MM.1S (cell line): ENCODE measurements around the gene CCDC188.

Experiments used
- DNase-seq: peaks from one replicate; pipeline ENCODE4 v3.0.0-alpha.2; 2015
- H2AFZ ChIP-seq: fragments of 300-600 bp; sonication (generic); 2 replicates; pipeline ENCODE4 v1.6.0; 2016; ENCODE audit warnings: antibody characterized with exemption, low read length
- H3F3A ChIP-seq: fragments of 300-600 bp; sonication (generic); 2 replicates; pipeline ENCODE4 v1.6.1; 2016; ENCODE audit warnings: mild to moderate bottlenecking, antibody characterized with exemption, low read length, moderate library complexity, mixed read lengths; ENCODE audit not compliant: insufficient read depth
- H3K27ac ChIP-seq: fragments of 300-600 bp; sonication (generic); 2 replicates; pipeline ENCODE4 v1.5.1; 2016; ENCODE audit warnings: mild to moderate bottlenecking, low read length
- H3K27me3 ChIP-seq: fragments of 300-600 bp; sonication (generic); replicated peaks from 2 replicates; pipeline ENCODE4 v1.6.0; 2016; ENCODE audit warnings: low read length; ENCODE audit not compliant: insufficient read depth
- H3K36me3 ChIP-seq: fragments of 300-600 bp; sonication (generic); replicated peaks from 2 replicates; pipeline ENCODE4 v1.6.1; 2016; ENCODE audit warnings: mild to moderate bottlenecking, low read length, mixed read lengths; ENCODE audit not compliant: insufficient read depth
- H3K4me1 ChIP-seq: fragments of 300-600 bp; sonication (generic); 2 replicates; pipeline ENCODE4 v1.6.1; 2016; ENCODE audit warnings: low read length, mixed read lengths
- H3K4me2 ChIP-seq: fragments of 300-600 bp; sonication (generic); 2 replicates; pipeline ENCODE4 v1.6.0; 2016; ENCODE audit warnings: low read depth, low read length
- H3K4me3 ChIP-seq: fragments of 300-600 bp; sonication (generic); 2 replicates; pipeline ENCODE4 v1.5.1; 2016; ENCODE audit warnings: low read length, mixed read lengths
- H3K79me2 ChIP-seq: fragments of 300-600 bp; sonication (generic); 2 replicates; pipeline ENCODE4 v1.6.1; 2016; ENCODE audit warnings: mixed run types, low read length, mixed read lengths
- H3K9ac ChIP-seq: fragments of 300-600 bp; sonication (generic); 2 replicates; pipeline ENCODE4 v1.6.1; 2016; ENCODE audit warnings: low read length, mixed read lengths
- H3K9me2 ChIP-seq: fragments of 300-600 bp; sonication (generic); replicated peaks from 2 replicates; pipeline ENCODE4 v1.6.1; 2016; ENCODE audit warnings: mild to moderate bottlenecking, low read length, mixed read lengths; ENCODE audit not compliant: insufficient read depth
- H3K9me3 ChIP-seq: fragments of 300-600 bp; sonication (generic); replicated peaks from 2 replicates; pipeline ENCODE4 v1.6.1; 2016; ENCODE audit warnings: mild to moderate bottlenecking, low read length, mixed read lengths; ENCODE audit not compliant: insufficient read depth
- H4K20me1 ChIP-seq: fragments of 300-600 bp; sonication (generic); 2 replicates; pipeline ENCODE4 v1.6.1; 2016; ENCODE audit warnings: mild to moderate bottlenecking, low read length, moderate library complexity, mixed read lengths; ENCODE audit not compliant: insufficient read depth
- EZH2 ChIP-seq: fragments of 300-600 bp; sonication (generic); optimal IDR thresholded peaks from 2 replicates; pipeline ENCODE3; 2017; ENCODE audit warnings: low read depth, mild to moderate bottlenecking, antibody characterized with exemption, low read length, mixed read lengths
- EZH2phosphoT487 ChIP-seq: fragments of 300-600 bp; sonication (generic); IDR thresholded peaks from 2 replicates; pipeline ENCODE4 v1.6.1; 2018; ENCODE audit warnings: antibody characterized with exemption, low read length
- TF ChIP-seq, protein P1 (sequence below): fragments of 300-600 bp; sonication (generic); IDR thresholded peaks from 2 replicates; pipeline ENCODE4 v1.5.1; 2016; ENCODE audit warnings: antibody characterized with exemption, low read length, mixed read lengths

Gene CCDC188

DNA sequence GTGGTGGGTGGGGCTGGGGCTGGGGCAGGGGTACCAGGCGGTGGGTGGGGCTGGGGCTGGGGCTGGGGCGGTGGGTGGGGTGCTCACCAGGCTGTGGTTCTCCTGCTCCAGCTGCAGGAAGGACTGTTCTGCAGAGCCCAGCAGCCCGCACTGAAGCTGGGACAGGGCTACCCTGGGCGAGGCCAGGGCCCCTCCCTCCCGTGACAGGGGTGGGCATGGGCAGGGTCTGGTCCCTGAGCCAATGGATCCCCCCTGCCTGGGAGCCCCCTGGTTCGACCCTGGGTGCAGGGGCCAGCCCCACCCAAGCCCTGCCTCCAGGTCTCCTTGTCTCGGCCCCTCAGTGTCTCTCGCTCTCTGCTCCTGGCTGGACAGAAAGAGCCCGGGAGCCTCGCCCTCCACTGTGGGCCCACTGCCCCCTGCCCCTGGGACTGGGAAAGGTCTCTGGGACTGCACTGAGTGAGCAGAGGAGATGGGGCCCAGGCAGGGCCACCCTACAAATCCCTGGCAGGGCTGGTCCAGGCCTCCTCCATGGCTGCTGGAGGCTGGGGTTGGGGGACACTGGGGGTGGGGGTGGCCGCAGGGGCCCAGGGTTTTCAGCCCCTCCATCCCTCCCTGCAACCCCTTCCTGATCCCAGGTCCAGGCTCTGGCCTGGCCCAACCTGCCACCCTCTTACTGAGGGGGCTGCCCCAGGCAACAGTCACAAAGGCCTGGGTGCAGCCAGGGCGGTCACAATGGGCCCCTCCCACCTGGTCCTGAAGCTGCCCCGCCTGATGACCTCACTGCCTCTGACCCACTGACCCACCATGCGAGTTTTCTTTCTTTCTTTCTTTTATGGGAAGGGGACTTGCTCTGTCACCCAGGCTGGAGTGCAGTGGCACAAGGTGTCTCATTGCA, at the start of gene CCDC188:
Gene CCDC188 (minus strand): TSS at position 675 of the 895 bp plus-strand sequence. CDS start 69 bp downstream, at position 606.
- DNase-seq = no peak
- Histone ChIP-seq H3K4me2 (no peak within 1 kb of the TSS), H3K9me3 (no peaks in the 10 kb centered on the region), H3K36me3 (no peaks in the 10 kb centered on the region), H3K4me3 (no peak within 1 kb of the TSS), H3K9me2 (no peaks in the 10 kb centered on the region), H4K20me1 (no peaks in the 10 kb centered on the region), H3F3A (no peaks in the 10 kb centered on the region), H3K27ac (no peak within 1 kb of the TSS), H3K9ac (no peak within 1 kb of the TSS), H2AFZ (no peak within 1 kb of the TSS), H3K79me2 (no peaks in the 10 kb centered on the region), H3K27me3 (peaks cover 38% of the 10 kb centered on the region), H3K4me1 (no peaks in the 10 kb centered on the region)
- TF ChIP-seq EZH2phosphoT487 (no peak), EZH2 (no peak)
- TF ChIP-seq, protein P1, sequence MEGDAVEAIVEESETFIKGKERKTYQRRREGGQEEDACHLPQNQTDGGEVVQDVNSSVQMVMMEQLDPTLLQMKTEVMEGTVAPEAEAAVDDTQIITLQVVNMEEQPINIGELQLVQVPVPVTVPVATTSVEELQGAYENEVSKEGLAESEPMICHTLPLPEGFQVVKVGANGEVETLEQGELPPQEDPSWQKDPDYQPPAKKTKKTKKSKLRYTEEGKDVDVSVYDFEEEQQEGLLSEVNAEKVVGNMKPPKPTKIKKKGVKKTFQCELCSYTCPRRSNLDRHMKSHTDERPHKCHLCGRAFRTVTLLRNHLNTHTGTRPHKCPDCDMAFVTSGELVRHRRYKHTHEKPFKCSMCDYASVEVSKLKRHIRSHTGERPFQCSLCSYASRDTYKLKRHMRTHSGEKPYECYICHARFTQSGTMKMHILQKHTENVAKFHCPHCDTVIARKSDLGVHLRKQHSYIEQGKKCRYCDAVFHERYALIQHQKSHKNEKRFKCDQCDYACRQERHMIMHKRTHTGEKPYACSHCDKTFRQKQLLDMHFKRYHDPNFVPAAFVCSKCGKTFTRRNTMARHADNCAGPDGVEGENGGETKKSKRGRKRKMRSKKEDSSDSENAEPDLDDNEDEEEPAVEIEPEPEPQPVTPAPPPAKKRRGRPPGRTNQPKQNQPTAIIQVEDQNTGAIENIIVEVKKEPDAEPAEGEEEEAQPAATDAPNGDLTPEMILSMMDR = no peak

DNA sequence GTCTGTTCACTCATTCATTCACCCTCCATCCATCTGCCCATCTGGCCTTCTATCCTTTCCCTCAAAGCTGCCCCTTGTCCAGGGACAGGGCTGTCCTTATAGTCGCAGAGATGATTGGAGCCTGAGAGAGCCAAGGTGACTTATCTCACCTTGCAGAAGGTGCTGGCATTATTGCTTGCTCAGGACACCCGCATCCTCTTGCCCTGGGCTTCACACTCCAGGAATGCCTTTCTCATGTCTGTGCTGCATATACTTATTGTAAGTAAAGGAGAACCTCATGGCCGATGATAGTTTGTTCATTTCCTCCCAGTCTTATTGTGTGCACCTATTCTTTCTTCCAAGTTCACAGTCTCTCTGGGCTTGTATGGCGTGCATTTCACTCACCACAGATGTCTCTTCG, 49.1 kb upstream of the CCDC188 start:
- H3K79me2 ChIP-seq = no peaks in the 10 kb centered on the region
- no peak overlapping the region for H3K9ac ChIP-seq
- no peaks in the 10 kb centered on the region for H3F3A ChIP-seq
- H3K4me3 ChIP-seq = no peak overlapping the region
- no peaks in the 10 kb centered on the region for H3K36me3 ChIP-seq
- no peak for DNase-seq
- no peak overlapping the region for H3K27ac ChIP-seq
- peaks cover 91% of the 10 kb centered on the region for H3K27me3 ChIP-seq
- no peak overlapping the region for H3K4me2 ChIP-seq
- H3K9me3 ChIP-seq = no peaks in the 10 kb centered on the region
- H2AFZ ChIP-seq = no peak overlapping the region
- no peaks in the 10 kb centered on the region for H3K4me1 ChIP-seq
- H4K20me1 ChIP-seq = no peaks in the 10 kb centered on the region
- TF ChIP-seq EZH2 = no peak
- no peaks in the 10 kb centered on the region for H3K9me2 ChIP-seq

DNA sequence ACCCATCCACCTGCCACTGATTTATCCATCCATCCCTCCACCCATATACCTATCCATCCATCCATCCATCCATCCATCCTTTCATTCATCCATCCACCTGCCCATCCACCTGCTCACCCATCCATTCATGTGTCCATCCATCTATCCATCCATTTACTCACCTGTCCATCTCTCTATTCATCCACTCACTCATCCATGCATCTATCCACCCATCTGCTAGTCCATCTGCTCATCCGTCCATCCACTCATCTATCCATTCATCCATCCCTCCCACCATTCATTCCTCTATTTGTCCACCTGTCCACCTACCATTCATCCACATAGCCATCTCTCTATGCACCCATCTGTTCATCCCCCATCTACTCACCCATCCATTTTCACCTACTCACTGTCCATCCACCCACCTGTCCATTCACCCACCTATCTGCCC, 48.6 kb upstream of the CCDC188 start:
- Histone ChIP-seq H3K4me1 (no peaks in the 10 kb centered on the region), H3K9me3 (no peaks in the 10 kb centered on the region), H3K79me2 (no peaks in the 10 kb centered on the region), H3F3A (no peaks in the 10 kb centered on the region), H3K4me2 (no peak overlapping the region), H3K9ac (no peak overlapping the region), H4K20me1 (no peaks in the 10 kb centered on the region), H3K27me3 (peaks cover 95% of the 10 kb centered on the region), H2AFZ (no peak overlapping the region), H3K9me2 (no peaks in the 10 kb centered on the region), H3K4me3 (no peak overlapping the region), H3K27ac (no peak overlapping the region), H3K36me3 (no peaks in the 10 kb centered on the region)
- TF ChIP-seq EZH2phosphoT487 (no peak), EZH2 (no peak)
- TF ChIP-seq, protein P1 = no peak
- no peak for DNase-seq
